GM21381 (cell line): ENCODE results near the gene LRRC3C.

ENCODE experiments used
- ATAC-seq: cut with Tn5 transposase; IDR thresholded peaks from one replicate; pipeline ENCODE4 v1.9.1; 2021; ENCODE audit warnings: mild to moderate bottlenecking, moderate library complexity; ENCODE audit not compliant: unreplicated experiment

LRRC3C gene

GRCh38 chr17:39923836-39924690 lies 3.5 kb upstream of the LRRC3C start:
- ATAC-seq: no peak

GRCh38 chr17:39924691-39925055 lies 2.9 kb upstream of the LRRC3C start:
- ATAC-seq: no peak

GRCh38 chr17:39925282-39926134 lies 2.0 kb upstream of the LRRC3C start:
- no peak for ATAC-seq

GRCh38 chr17:39926135-39926587 lies 1.4 kb upstream of the LRRC3C start:
- no peak for ATAC-seq

- peak; percentile 26 for ATAC-seq
Measured at GRCh38 chr17:39926588-39927100, 888 bp upstream of the LRRC3C start.

- peak; percentile 2 for ATAC-seq
Measured at GRCh38 chr17:39927929-39928857, 661 bp downstream of the LRRC3C start.

GRCh38 chr17:39928858-39929645 lies 1.5 kb downstream of the LRRC3C start:
- no peak for ATAC-seq

GRCh38 chr17:39929646-39930407 lies 2.3 kb downstream of the LRRC3C start:
- no peak for ATAC-seq

- no peak for ATAC-seq
Measured at GRCh38 chr17:39933912-39934311, 6.4 kb downstream of the LRRC3C start.

GRCh38 chr17:39934324-39934723 lies 6.8 kb downstream of the LRRC3C start:
- ATAC-seq: no peak

GRCh38 chr17:39935909-39936308 lies 8.4 kb downstream of the LRRC3C start:
- no peak for ATAC-seq

GRCh38 chr17:39937447-39937846 lies 9.9 kb downstream of the LRRC3C start:
- no peak for ATAC-seq

- ATAC-seq: no peak
Measured at GRCh38 chr17:39938140-39938869, 10.8 kb downstream of the LRRC3C start.

- ATAC-seq: no peak
Measured at GRCh38 chr17:39939106-39939505, 11.6 kb downstream of the LRRC3C start.

GRCh38 chr17:39939588-39940419 lies 12.3 kb downstream of the LRRC3C start:
- peak; percentile 60 for ATAC-seq

GRCh38 chr17:39943702-39944392 lies 16.3 kb downstream of the LRRC3C start:
- no peak for ATAC-seq

- no peak for ATAC-seq
Measured at GRCh38 chr17:39944393-39944711, 16.8 kb downstream of the LRRC3C start.
